ENCODE data around the gene HDGFL3. TPM values are rescaled to one million over a fixed set of nuclear protein-coding genes. Genes with fewer than 3 reads are reported as not detected.

HDGFL3 gene
- total RNA-seq, 1 experiment from 2014 or later, result 72.3 TPM

DNA sequence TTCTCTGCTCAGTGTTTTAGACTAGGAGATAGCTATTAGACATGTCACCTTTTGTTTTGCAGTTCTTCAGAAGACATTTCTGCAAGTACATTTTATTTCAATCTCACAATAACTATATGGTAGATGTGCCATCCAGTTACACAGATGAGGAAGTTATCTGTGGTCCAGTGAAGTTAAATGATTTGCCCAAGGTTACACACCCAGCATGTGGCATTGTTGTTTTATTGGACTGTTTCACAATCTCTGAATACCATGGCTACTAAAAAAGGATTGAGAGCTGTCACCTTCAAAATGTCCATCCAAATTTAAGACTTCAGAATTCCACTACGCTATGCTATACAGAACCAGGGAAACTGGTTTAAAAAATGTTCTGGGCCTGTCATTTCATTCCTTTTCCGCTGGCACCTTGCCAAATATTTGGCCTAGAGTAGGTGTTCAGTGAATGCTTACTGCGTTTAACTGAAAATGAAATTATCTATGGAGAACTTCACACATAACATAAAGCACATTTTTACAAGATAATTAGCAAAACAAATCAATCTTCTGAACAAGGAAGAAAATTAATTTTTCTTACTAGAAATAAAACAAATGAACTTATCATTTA lies 80.0 kb downstream of the HDGFL3 start:
- no peak for DNase-seq (ENCODE audit: low spot score)

DNA sequence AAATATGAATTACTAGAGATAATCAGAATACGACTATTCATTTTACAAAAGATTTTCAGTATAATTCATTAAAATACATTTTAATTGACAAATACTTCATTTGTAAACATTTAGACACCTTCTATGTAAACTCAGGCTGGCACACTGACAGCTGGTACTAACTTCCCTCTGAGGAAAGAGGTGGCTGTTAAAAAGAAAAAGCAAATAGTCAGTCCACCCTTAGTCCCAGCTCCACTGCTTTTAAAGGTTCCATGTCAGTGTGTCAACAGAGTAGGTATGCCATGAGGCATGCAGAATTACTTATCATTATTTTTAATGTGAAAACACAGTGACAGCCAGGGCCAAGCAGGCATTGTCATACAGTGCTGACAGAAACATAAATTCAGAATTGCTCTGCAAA lies 84.1 kb downstream of the HDGFL3 start:
- no peak for DNase-seq (ENCODE audit: low spot score)

DNA sequence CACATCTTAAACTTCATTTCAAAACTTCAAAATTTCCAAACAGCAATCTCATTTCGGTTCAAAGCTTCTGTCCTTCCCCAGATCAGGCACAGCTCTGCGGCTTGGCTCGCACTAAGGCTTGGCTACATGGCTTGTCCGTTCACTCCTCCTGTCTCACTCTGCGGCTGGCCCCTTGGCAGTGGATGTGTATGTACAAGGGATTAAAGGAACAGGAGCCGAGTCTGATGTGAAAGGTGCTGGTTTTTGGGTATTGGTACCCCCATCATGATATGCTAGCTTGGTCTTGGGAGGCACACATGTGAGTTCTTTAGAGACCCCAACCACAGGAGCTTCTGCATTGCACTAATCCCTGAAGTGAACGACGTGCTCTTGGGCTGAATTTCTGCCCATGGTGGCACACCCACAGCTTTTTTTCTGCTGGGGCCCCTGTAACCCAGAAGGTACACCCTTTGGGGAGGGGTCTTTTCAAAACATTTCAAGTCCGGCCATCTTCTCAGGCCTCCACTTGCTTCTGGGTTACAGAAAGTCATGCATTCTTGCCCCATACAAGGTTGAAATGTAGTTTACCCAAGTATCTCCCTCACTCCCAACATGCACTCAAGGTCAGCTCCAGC lies 87.5 kb downstream of the HDGFL3 start:
- DNase-seq (ENCODE audit: low spot score), result no peak

DNA sequence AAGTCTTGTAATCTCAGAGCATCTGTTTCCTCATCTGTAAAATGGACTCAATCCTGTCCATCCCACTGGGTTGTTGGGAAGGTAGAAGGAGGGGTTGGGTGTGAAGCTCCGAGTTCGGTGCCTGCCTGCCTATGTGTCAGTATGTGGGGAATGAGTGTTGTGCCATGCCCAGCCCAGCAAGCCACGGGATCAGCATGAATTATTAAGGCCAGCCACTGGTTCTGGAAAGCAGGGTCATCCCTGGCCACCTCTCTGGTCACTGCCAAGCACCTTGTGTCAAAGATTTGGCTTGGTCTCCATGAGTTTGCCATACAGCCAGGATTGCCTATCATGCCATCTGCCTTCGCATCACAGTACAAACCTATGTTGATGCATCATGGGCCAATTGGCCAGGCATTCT lies 88.7 kb downstream of the HDGFL3 start:
- no peak for DNase-seq (ENCODE audit: low spot score)

DNA sequence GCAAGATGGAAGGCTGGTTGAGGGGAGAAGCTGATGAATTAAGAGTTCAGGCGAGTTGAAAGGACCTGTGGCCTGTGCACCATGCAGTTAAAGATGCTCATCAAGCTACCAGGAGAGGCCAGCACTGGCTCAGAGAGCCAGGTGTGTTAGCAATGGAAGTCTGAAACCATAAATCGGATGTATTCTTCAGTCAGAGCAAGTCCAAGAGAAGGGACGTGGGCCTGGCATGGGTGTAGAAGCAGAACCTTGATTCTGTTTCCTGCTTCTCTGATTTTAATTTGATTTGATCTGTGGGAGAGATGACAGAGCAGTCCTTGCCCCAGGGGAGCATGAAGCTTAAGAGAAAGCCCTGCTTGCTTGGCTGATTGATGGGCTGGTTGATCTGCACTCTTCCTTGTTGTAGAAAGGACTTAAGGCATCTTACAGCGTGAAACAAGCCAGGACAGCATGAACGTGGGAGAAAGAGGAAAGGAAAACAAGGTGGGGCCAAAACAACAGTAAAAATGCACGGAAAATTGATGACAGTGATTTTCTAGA lies 89.3 kb downstream of the HDGFL3 start:
- DNase-seq (ENCODE audit: low spot score), result no peak

DNA sequence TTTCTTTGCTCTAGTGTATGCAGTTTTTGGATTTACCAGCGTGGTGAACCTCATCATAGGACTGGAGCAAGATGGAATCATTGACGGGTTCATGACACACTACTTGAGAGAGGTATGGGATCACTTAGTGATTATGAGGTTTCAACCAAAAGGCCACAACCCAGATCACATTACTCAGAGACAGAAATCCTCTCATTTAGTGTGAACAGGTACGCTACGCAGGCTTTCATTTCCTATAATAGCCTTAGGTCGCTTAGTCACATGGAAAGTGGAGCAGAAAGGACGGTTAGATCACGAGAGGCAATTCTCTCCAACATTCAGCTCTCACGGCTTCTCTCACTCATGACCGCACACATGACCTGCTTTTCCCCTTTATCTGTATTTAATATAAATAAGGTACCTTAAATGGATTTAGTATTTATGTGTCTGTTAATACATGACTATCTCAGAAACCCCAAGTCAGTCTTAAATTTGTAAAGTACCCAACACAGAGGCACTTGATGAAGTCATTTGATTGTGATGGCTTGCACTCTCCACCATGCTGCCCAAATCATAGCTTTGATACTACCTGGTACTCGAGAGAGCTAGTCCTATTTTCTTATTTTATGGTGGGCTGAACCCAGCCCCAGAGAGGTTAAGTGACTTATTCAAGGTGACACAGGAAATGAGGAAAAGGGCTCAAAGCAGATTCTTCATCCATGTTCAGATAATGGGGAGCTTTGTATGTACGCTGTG lies 91.6 kb downstream of the HDGFL3 start:
- no peak for DNase-seq (ENCODE audit: low spot score)

DNA sequence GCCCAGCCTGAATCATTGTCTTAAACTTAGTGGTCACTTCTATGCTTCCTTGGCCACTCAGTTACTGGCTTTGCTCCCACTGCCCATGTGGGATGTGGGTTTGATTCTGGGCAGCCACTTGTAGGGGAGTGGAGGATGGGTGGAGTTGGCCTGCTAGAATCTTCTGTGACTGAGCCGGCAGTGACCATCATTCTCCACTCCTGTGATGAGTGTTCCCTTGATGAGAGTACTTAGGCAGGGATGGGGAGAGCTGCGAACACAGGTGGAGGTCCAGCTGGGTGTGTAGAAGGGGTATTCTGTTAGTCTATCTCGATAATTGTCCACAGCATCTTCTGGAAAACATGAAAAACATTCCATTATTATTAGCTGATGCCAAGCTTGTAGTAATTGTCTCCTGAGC lies 92.2 kb downstream of the HDGFL3 start:
- DNase-seq (ENCODE audit: low spot score), result no peak

DNA sequence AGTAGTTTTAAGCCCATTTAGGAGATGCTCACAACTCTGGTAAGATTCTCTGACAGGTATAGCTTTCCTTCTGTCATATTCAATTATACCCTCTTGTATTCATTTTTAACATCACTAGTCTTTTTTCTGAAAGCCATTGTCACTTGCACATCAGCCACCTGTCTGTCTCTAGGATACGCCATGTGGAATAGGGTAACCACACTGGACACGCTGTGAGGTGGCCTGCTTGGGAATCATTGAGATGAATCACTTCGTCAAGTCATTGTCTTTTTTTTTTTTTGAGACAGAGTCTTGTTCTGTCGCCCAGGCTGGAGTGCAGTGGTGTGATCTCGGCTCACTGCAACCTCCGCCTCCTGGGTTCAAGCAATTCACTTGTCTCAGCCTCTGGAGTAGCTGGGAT lies 92.8 kb downstream of the HDGFL3 start:
- DNase-seq (ENCODE audit: low spot score), result no peak

DNA sequence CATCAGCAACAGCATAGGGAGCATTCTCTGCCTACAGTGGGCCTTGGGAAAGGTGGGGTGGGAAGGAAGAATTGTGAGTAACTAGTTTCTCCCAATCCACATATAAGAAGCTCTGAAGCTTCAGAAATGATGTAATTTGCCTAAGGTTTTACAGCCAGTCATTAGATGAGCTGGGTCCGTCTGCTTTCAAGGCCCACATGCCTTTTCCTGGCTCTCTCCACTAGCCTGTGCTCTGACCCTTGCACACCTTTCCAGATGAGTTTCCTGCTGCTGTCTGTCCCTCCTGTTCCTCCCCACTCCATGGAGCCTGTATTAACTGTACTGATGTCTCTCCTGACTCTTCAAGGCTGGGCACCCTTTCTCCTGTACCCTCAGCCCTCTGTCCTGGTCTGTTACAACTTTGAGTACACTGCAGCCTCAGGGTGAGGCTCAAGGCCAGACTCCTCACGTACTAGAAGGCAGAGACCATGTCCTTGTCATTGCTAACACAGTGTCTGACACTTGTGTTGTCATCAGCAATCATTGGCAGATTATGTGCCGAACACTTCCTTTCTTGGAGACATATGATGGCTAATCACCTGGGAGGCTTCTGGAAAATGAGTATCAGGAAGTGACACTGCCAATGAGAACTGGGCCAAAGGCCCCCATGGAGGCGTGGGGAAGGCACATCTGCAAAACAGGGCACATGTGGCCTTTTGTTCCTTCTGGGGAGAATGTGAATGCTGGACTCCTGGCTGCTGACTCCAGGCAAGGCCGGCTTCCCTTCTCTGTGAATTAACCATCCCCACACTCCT lies 93.5 kb downstream of the HDGFL3 start:
- DNase-seq (ENCODE audit: low spot score), result no peak

DNA sequence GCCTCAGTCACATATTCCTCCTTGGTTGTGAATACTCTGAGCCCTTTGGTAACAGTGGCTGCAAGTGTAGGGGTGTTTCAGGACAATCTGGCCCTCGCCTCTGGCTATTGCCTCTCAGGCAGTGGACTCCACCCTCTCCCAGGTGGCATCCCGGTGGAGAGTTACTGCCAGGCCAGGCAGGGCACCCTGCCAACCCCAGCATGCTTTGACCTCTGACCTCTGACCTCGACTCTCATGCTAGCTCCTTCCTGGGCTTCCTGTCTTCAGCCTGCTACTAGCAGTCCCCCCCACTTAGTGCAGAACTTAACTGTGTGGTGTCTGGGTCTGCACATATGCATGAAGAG lies 94.7 kb downstream of the HDGFL3 start:
- no peak for DNase-seq (ENCODE audit: low spot score)

DNA sequence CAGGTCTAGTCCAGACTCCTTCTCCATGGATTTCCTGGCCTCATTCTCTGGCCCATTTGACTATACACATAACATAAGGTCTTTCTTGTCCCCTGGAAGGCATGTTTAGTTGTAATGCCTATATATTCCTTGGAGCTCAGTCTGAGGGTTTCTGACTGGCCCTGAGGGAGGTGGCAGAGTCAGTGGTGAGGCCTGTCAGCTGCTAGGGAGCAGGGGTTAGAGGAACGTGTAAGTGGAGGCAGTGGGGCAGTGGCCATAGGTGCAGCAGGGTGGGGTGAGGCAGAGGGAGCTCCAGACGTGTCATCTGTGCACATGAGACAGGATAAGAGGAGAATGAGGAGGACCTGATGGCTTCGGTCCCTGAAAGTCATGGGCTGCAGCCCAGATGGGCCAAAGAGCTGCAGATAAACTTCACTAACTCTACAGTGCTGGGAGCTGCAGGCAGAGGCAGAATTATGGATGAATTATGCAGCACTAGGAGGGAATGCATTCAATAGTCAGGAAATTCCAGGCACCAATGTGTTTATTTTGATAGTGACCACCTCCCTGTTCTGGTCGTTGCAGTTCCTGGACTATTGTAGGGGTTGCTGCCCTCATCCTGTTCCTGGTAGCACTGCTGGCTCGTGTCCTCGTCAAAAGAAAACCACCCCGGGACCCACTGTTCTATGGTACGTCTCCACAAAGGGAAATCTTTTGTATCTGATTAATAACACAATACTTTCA lies 95.2 kb downstream of the HDGFL3 start:
- DNase-seq (ENCODE audit: low spot score), result no peak

DNA sequence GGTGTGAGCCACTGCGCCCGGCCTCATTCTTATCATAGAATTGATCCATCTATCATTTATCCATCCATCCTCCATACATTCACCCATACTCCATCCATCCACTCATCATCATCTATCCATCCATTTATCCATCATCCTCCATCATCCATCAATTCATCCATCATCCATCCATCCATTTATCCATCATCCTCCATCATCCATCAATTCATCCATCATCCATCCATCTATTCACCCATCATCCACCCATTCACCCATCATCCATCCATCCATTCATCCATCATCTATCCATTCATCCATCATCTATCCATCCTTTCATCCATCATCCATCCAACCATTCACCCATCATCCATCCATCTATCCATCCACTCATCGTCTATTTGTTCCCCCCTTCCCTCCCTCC lies 96.5 kb downstream of the HDGFL3 start:
- DNase-seq (ENCODE audit: low spot score), result no peak

DNA sequence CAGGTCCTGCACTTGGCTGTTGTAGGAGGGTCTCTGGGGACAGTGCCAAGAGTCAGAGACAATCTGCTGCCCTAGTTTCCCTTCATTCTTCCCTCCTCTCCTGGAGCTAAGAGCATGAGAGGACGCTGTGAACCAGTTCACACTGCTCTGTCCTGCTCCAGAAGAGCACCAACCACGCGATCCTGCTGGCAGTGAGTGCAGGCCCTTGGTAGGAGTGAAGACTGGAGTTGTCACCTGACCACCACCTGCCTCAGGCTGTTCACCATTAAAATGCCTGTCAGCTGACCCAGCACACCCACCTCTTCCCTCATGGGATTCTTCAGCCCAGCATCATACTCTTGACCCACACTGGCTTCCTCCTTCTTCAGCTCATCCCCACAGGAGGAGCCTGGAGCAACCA lies 97.2 kb downstream of the HDGFL3 start:
- no peak for DNase-seq (ENCODE audit: low spot score)

DNA sequence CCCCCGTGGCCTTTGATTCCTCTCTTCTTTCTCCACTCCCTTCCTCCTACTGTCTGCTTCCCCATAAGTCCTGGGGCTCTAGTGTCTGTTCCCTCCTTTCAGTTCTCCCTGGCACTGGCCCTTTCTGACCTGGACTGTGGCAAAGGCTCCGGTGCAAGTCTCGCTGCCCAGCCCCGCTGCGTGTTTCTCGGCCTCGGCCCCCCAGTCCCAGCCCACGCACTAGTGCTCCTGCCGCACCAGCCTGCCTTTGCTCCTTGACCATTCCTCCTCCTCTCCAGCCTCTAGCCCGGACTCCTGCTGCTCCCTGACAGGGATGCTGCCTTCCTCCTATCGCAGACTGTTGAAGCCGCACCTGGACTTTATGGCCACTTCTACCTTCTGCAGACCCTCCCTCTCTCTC lies 98.1 kb downstream of the HDGFL3 start:
- no peak for DNase-seq (ENCODE audit: low spot score)

DNA sequence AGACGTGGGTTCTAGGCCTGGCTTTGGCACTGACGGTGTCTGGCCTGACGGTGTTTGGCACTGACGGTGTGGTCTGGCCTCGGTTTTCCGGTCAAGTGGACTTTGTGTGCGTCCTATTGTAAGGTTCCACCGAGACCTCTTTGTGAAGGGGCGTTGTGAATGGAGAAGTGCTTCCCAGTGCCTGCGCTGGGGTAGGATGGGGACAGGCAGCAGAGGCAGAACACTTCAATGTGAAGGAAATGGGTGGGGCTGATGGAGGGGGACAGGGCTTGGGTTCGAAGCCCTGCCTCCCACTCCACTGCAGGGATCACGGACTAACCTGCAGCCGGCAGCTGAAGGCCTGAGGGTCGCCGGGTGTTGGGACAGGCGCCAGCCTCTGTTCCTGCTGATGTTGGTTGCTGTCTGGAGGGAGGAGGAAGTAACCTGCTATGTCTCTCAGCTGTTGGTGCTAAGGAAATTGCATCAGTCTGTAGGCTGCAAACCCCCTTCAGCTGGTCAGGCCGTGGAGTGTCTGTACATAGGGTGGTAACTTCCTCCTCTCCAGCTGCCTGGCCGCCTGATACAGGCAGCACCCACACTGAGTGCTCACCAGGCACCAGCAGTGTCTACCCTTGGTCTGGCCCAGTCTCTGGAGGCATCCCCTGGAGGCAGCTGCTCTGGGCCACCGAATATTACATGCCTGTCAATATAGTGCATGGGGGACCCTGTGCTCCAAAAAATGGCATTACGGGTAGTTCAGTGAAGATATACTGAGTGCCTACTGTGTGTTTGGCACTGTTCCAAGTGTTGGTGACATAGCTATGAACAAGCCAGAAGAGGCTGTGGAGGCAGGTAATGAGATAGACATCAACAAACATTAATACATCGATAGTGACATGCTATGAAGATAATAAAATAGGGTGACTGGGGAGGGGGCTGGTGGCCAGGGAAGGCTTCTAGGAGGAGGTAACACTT lies 99.1 kb downstream of the HDGFL3 start:
- DNase-seq (ENCODE audit: low spot score), result no peak

DNA sequence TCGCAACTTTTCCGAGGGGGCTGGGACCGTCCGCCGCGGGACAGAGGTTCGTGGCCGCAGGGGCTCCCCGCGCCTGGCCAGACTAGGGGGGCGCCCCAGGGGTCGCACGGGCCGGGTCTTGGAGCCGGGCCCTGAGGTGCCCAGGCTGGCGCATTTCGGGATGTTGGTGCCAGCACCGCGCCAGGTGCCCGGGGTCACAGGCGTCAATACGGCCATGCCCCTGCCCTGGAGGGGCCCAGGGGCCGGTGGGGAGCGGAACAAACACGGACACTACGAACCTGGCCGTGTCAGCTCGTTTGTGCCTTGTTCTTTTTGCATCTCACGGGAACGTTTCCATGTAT lies 99.8 kb downstream of the HDGFL3 start:
- no peak for DNase-seq (ENCODE audit: low spot score)

DNA sequence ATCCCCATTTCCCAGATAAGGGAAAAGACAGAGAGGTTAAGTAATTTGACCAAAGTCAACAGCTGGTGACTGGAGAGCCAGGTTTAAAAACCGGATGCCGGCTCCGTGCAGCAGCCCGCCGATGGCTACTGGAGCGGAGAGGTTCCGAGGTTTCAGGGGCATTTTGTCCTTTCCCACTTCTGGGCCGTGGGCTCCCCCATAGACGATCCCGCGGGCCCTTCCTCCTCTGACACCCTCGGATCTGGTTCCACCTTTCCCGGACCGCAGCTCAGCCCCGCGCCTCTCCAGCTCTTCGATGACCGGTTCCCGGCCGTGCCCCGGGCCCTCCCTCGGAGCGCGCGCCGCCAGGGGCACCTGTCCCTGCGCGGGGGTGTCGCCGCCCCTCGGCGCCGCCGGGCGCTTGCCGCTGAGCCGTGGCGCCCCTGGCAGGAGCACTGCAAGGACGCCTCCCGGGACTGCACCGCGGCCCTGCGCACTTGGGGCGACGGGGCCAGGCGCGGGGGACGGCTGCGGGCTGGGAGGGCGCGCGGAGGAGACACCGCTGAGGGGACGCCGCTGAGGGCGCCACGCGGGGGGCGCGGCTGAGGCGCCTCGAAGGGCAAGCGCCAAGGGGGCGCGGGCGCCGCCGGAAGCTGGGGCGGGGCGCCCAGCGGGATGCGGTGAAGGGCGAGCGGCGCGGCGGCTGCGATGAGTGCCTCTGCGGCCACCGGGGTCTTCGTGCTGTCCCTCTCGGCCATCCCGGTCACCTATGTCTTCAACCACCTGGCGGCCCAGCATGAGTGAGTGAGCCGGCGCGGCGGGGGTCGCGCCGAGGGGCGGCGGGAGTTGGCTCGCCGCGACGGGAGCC lies 100.4 kb downstream of the HDGFL3 start, which contains the start of gene TM6SF1:
Gene TM6SF1, plus strand, starts transcription at position 652 of the 847 bp plus-strand sequence. Its CDS starts 36 bp downstream, at position 688.
- DNase-seq (ENCODE audit: low spot score), result no peak

DNA sequence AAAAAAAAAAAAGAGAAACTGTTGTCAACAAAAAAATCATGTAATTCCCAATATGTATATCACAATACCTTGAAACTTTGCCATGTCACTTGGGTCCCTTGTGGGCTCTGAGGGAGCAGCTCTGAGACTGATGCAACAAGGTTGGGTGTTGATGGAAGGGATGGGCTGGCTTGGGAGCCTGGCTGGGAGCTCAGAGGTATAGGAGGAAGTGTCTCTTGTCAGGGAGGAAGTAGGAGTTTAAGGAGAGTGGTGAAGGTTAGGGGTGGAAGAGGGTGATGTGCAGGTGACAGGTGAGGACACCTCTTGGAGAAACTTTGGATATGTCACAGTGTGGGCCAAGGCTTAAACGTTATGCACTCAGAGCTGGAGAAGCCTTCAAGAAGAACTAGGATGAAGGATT lies 102.2 kb downstream of the HDGFL3 start:
- DNase-seq (ENCODE audit: low spot score), result no peak

DNA sequence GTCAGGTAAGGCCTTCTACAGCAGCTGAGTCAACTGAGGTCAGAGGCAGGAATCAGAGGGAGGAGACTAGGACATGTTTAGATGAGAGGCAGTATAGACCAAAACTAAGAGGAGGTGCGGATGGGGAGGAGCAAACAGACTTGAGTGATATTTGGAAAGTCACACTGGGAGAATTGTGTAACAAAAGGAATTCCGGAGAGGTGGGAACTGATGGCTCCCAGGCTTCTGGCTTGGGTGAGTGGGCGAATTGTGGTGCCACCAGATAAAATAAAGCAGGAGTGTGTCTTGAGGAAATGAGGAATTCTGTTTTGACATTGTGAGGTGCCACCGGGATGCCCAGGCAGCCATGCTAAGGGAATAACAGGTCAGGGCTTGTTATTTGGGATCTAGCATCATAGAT lies 103.5 kb downstream of the HDGFL3 start:
- no peak for DNase-seq (ENCODE audit: low spot score)

DNA sequence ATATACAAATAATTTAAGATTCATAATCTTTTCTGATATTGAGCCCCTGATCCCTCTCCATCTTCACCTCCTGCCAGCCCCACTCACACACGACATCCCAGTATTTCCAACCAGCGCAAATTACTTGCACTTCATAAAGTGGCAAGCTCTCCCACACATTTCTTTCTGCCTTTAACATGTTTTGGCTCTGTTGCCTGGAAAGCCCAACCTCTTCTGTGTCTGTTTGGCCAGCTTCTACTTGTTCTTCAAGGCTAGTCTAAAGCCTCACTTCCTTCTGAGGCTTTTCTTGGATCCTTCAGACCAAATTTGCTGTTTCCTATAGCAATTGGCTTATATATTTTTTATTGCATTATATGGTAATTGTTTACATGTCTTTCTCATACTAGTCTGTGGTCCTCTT lies 105.3 kb downstream of the HDGFL3 start:
- DNase-seq (ENCODE audit: low spot score), result no peak
